Ovary (tissue), 9 donors: Measurements from ENCODE around the gene ATP8B4. TPM values are rescaled to one million over a fixed set of nuclear protein-coding genes. Genes with fewer than 3 reads are reported as not detected.
A peak's percentile ranks its signal among the peaks of the same experiment; 100 is the strongest.

Source experiments
- DNase-seq, 5 donors: peaks; one replicate each; pipeline ENCODE4 v3.0.0-alpha.2; 2019 to 2020
- H3K27ac ChIP-seq, 2 donors: fragments of 200-600 bp; one replicate each; pipeline versions ENCODE4 v1.5.1 to v1.8.0; 2019 to 2022
- H3K27me3 ChIP-seq: fragments of 200-600 bp; one replicate; pipeline ENCODE4 v1.8.0; 2022
- H3K36me3 ChIP-seq: fragments of 200-600 bp; sonication (generic); one replicate; pipeline ENCODE4 v1.5.1; 2019
- H3K4me1 ChIP-seq: one replicate; pipeline ENCODE4 v1.8.1; 2013; ENCODE audit warnings: mild to moderate bottlenecking, moderate library complexity; ENCODE audit not compliant: insufficient read depth
- H3K4me3 ChIP-seq: fragments of 200-600 bp; sonication (generic); one replicate; pipeline ENCODE4 v1.5.1; 2017
- H3K9me3 ChIP-seq, 2 donors: fragments of 200-600 bp in 1 of 2; sonication (generic) in 1 of 2; one replicate each; pipeline versions ENCODE4 v1.5.1 to v1.8.1; 2013 to 2019; ENCODE audit warnings: mild to moderate bottlenecking in 1 of 2, moderate library complexity in 1 of 2
- EP300 ChIP-seq: sonication (generic); formaldehyde crosslinking; IDR thresholded peaks from one replicate; pipeline ENCODE4 v1.6.1; 2017; ENCODE audit warnings: antibody characterized with exemption
- POLR2A ChIP-seq: fragments of 450-650 bp; IDR thresholded peaks from one replicate; pipeline ENCODE4 v1.6.1; 2017; ENCODE audit warnings: antibody characterized with exemption, mild to moderate bottlenecking, moderate library complexity
- WGBS, 3 donors: extraction: QIAGEN DNeasy Blood & Tissue Kit in 1 of 3; methylation state at CpG; one replicate each; pipeline versions ENCODE4 v1.1.5 to v1.1.7; 2013 to 2017; 5-methylcytosine and 5-hydroxymethylcytosine counted together
- intact Hi-C, 4 donors: fragments of 100-400 bp; cut with DNase I; formaldehyde crosslinking; loops; one replicate each; pipeline versions ENCODE4 v1.11.0 to v1.15.1; 2022 to 2023
- polyA plus RNA-seq, 2 donors: library from polyadenylated mRNA; stranded (reverse); fragments of 200-250 nt in 1 of 2; fragments of 350-450 nt in 1 of 2; fragmentation: Illumina TruSeq in 1 of 2; extraction: RNeasy Lipid Tissue Mini Kit (QIAGEN cat#74804) in 1 of 2; gene quantifications; one replicate each; pipeline ENCODE4 v1.2.3, GENCODE V29; 2013 to 2014
- total RNA-seq, 7 donors: library from RNA; depleted of rRNA in 2 of 7; stranded (reverse); fragments of >200 nt in 2 of 7; fragmentation: NEBNext Ultra II Directional in 3 of 7; extraction: Animal tissue kit (Norgen Biotek cat#: 25700) in 3 of 7; gene quantifications; one replicate each; pipeline versions ENCODE4 v1.1.0 to v1.2.4, GENCODE V29; 2016 to 2023
- TF ChIP-seq, protein P1 (sequence below), 3 donors: fragments of 450-650 bp in 2 of 3; fragments of 200-600 bp in 1 of 3; IDR thresholded peaks; one replicate each; pipeline versions ENCODE4 v1.5.1 to v1.8.0; 2016 to 2022; ENCODE audit warnings: antibody characterized with exemption in 3 of 3, mild to moderate bottlenecking in 1 of 3
- donor health status: DM: no; HTN: no; CAD: no; lungs with moderate emphysema.
- donor health status: DM: no; HTN: no; CAD: no.
- donor health status: Bipolar disorder and iron deficiency.
- donor health status: DM: yes; HTN: yes; CAD: no.
- donor health status: DM: no; HTN: no; CAD: no.
- donor health status: DM: yes; HTN: yes; CAD: no.

Gene ATP8B4
- total and polyA plus RNA-seq, 9 donors, result 3.7 to 14.4 (median 7.1) TPM

DNA sequence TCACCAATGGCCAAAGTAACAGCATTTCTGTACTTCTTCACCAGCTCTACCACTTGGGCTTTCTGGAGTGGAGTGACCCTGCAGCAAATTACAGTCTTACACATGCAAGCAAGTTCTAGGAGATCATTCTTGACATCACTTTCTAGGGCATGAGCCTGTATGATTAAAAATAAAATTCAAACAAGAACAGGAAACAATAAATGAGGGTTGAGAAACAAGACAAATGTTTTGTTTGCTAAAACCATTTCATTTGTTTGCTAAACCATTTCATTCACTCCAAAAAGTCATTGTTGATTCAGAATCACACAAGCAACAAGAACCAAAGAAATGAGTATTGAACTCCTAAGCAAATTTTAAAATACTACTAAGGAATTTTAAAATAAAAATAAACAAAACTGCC is 220.9 kb downstream of the ATP8B4 start:
- Histone ChIP-seq H3K4me1 (peaks cover 13% of the 10 kb centered on the region), H3K36me3 (no peaks in the 10 kb centered on the region), H3K27ac (peak overlapping the region in 1 of 2 donors; percentile 16), H3K27me3 (no peaks in the 10 kb centered on the region), H3K4me3 (no peak overlapping the region), H3K9me3 (no peaks in the 10 kb centered on the region)
- TF ChIP-seq EP300, result no peak
- TF ChIP-seq, protein P1, sequence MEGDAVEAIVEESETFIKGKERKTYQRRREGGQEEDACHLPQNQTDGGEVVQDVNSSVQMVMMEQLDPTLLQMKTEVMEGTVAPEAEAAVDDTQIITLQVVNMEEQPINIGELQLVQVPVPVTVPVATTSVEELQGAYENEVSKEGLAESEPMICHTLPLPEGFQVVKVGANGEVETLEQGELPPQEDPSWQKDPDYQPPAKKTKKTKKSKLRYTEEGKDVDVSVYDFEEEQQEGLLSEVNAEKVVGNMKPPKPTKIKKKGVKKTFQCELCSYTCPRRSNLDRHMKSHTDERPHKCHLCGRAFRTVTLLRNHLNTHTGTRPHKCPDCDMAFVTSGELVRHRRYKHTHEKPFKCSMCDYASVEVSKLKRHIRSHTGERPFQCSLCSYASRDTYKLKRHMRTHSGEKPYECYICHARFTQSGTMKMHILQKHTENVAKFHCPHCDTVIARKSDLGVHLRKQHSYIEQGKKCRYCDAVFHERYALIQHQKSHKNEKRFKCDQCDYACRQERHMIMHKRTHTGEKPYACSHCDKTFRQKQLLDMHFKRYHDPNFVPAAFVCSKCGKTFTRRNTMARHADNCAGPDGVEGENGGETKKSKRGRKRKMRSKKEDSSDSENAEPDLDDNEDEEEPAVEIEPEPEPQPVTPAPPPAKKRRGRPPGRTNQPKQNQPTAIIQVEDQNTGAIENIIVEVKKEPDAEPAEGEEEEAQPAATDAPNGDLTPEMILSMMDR (IDR thresholded peaks at IDR 0.05), result no peak
- intact Hi-C loops, result no loop called here
- DNase-seq, result no peak

DNA sequence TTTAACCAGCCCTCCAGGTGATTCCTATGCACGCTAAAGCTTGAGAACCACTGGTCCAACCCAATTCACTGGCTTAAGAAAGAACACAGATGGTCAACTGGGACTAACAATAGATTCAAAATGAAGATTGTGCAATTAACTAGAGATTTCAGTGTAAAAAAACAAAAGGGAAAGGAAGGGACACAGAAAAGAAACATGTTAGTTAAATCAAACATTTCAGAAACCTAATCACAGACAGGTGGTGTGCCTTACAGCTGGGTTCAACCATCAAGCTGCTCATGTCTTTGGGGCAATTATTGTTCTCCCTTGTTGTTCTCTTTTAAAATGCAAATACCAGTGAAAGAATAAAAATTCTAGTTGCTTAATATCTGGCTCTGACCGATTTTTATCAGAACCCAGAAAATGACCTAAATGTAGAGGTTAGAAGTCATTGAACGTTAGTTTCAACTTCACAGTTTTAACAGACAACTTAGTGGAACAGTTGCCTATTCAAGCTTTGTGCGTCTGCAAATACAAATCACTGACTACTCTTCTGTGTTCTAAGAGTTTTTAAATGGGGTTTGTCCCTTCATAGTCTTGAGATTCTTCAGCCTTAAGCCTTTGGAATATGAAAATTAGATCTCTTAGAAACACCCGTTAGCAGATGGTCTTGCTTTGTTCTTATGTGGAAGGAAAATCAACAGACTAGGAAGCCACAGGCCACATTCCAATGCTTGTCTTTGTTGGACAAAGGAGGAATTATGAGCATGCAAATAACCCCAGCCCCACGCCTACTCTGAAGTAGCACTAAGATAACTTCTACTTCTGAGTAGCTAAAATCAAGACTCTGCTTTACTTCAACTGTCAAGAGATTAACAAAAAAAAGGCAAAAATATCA is 223.4 kb downstream of the ATP8B4 start:
- Histone ChIP-seq H3K36me3 (no peaks in the 10 kb centered on the region), H3K27ac (peak overlapping the region in 1 of 2 donors; percentile 19), H3K4me3 (no peak overlapping the region), H3K27me3 (no peaks in the 10 kb centered on the region), H3K9me3 (no peaks in the 10 kb centered on the region), H3K4me1 (peaks cover 11% of the 10 kb centered on the region)
- TF ChIP-seq EP300 (no peak), POLR2A (no peak)
- TF ChIP-seq, protein P1 (IDR thresholded peaks at IDR 0.05), result no peak
- DNase-seq, result no peak
- WGBS, 3 donors, result 37 to 43% (median 43%) methylated on average over 6 of the region's 6 CpGs
- intact Hi-C loops, result no loop called here

DNA sequence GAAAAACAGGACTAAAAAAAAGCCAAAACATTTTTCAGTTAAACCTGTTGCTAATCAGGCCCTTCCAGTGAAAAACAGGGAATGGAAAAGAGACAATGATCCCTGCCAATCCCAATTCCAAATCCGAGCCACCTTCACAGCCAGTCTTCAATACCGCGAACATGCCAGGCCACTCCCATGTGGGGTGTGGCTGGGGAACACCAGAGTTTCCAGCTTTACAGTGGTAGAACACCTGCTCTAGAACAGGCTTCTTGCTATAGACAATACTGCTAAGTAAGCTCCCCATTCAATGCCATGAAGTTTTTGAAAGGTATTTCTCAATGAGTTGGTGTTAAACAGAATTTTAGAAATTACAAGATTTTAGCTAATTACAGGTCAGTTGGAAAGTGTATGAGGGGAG is 228.3 kb downstream of the ATP8B4 start:
- no peak overlapping the region for H3K27ac ChIP-seq
- intact Hi-C loops, result no loop called here
- no peaks in the 10 kb centered on the region for H3K36me3 ChIP-seq
- 94 to 99% (median 97%) methylated on average over 3 of the region's 3 CpGs for WGBS, 3 donors
- DNase-seq, result no peak
- peaks cover 8% of the 10 kb centered on the region for H3K4me1 ChIP-seq
- no peaks in the 10 kb centered on the region for H3K27me3 ChIP-seq
- H3K4me3 ChIP-seq, result no peak overlapping the region
- TF ChIP-seq POLR2A, result no peak
- TF ChIP-seq, protein P1 (IDR thresholded peaks at IDR 0.05), result no peak
- TF ChIP-seq EP300, result no peak
- H3K9me3 ChIP-seq, result no peaks in the 10 kb centered on the region

DNA sequence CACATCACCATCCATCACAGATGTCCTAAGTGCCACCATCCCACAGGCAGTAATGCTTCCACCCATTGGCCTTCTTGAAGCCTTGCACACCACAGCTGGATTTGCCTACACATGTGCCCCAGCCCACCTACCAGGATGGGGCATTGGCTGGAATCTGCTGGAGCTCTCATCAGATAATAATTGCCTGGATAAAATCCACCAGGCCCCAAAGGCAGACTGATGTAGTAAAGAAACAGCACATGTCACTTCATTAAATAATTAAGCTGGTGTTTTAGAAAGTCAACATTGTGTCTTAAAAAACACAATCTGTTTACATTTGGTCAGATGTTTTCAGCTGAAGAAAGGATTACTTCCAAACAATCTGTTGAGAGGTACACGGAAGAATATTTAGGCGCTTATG is 229.5 kb downstream of the ATP8B4 start:
- no peak overlapping the region for H3K4me3 ChIP-seq
- H3K27ac ChIP-seq, result no peak overlapping the region
- no peaks in the 10 kb centered on the region for H3K27me3 ChIP-seq
- no peak for TF ChIP-seq EP300
- TF ChIP-seq POLR2A, result no peak
- TF ChIP-seq, protein P1 (IDR thresholded peaks at IDR 0.05), result no peak
- 58 to 70% (median 66%) methylated on average over 2 of the region's 2 CpGs for WGBS, 3 donors
- intact Hi-C loops, result no loop called here
- H3K9me3 ChIP-seq, result no peaks in the 10 kb centered on the region
- DNase-seq, result no peak
- H3K36me3 ChIP-seq, result no peaks in the 10 kb centered on the region
- peaks cover 2% of the 10 kb centered on the region for H3K4me1 ChIP-seq
